ENCODE measurements around the gene CCR6.

Gene CCR6

GRCh38 chr6:167157414-167157813, 34.5 kb downstream of the CCR6 start:
- H2AFZ ChIP-seq (ENCODE audit: low read depth, low read length), result no peak overlapping the region
- H3K4me1 ChIP-seq (ENCODE audit: low read length), result peaks cover 34% of the 10 kb centered on the region
- H3K4me2 ChIP-seq (ENCODE audit: low read length), result peak overlapping the region; percentile 30; the same call in 1 of the 2 replicates

GRCh38 chr6:167157863-167158262, 35.0 kb downstream of the CCR6 start, which contains the start of gene GPR31:
Gene GPR31, minus strand, starts transcription at chr6:167157980. Its CDS starts 149 bp downstream, at chr6:167157831.
- H3K79me2 ChIP-seq (ENCODE audit: low read length), result no peaks in the 10 kb centered on the region
- H2AFZ ChIP-seq (ENCODE audit: low read depth, low read length), result no peak within 1 kb of the TSS
- no peaks in the 10 kb centered on the region for H3K9me3 ChIP-seq (ENCODE audit: insufficient read depth, low read length)
- TF ChIP-seq CTCF (IDR thresholded peaks at IDR 0.05; ENCODE audit: low read depth, low read length) (no peak), EZH2phosphoT487 (IDR thresholded peaks at IDR 0.05; ENCODE audit: low read depth) (no peak)
- peak within 1 kb of the TSS; percentile 30 for H3K4me2 ChIP-seq (ENCODE audit: low read length)
- peaks cover 30% of the 10 kb centered on the region for H3K4me1 ChIP-seq (ENCODE audit: low read length)
- H3K27ac ChIP-seq (ENCODE audit: low read length), result no peak within 1 kb of the TSS
- H4K20me1 ChIP-seq (ENCODE audit: insufficient read depth, low read length), result no peaks in the 10 kb centered on the region
- no peak within 1 kb of the TSS for H3K9ac ChIP-seq (ENCODE audit: low read length)
- H3K27me3 ChIP-seq (ENCODE audit: low read depth, low read length), result peaks cover 41% of the 10 kb centered on the region
- H3K36me3 ChIP-seq (replicated peaks; ENCODE audit: low read depth, low read length), result no peaks in the 10 kb centered on the region
- H3K4me3 ChIP-seq (ENCODE audit: low read length), result no peak within 1 kb of the TSS

More at GRCh38 chr6:167157414-167157813, 34.5 kb downstream of the CCR6 start:
- H4K20me1 ChIP-seq (ENCODE audit: insufficient read depth, low read length), result no peaks in the 10 kb centered on the region
- no peak overlapping the region for H3K9ac ChIP-seq (ENCODE audit: low read length)
- H3K4me3 ChIP-seq (ENCODE audit: low read length), result no peak overlapping the region
- H3K27me3 ChIP-seq (ENCODE audit: low read depth, low read length), result peaks cover 41% of the 10 kb centered on the region
- H3K79me2 ChIP-seq (ENCODE audit: low read length), result no peaks in the 10 kb centered on the region
- H3K27ac ChIP-seq (ENCODE audit: low read length), result no peak overlapping the region
- H3K36me3 ChIP-seq (replicated peaks; ENCODE audit: low read depth, low read length), result no peaks in the 10 kb centered on the region
- no peaks in the 10 kb centered on the region for H3K9me3 ChIP-seq (ENCODE audit: insufficient read depth, low read length)
- TF ChIP-seq EZH2phosphoT487 (IDR thresholded peaks at IDR 0.05; ENCODE audit: low read depth) (no peak), CTCF (IDR thresholded peaks at IDR 0.05; ENCODE audit: low read depth, low read length) (no peak)

- H3K9me3 ChIP-seq (ENCODE audit: insufficient read depth, low read length), result no peaks in the 10 kb centered on the region
- H3K9ac ChIP-seq (ENCODE audit: low read length), result no peak overlapping the region
- no peaks in the 10 kb centered on the region for H3K79me2 ChIP-seq (ENCODE audit: low read length)
- peaks cover 17% of the 10 kb centered on the region for H3K4me1 ChIP-seq (ENCODE audit: low read length)
- peaks cover 17% of the 10 kb centered on the region for H3K27me3 ChIP-seq (ENCODE audit: low read depth, low read length)
- no peaks in the 10 kb centered on the region for H3K36me3 ChIP-seq (replicated peaks; ENCODE audit: low read depth, low read length)
- no peaks in the 10 kb centered on the region for H4K20me1 ChIP-seq (ENCODE audit: insufficient read depth, low read length)
- no peak overlapping the region for H3K27ac ChIP-seq (ENCODE audit: low read length)
- H2AFZ ChIP-seq (ENCODE audit: low read depth, low read length), result no peak overlapping the region
- TF ChIP-seq EZH2phosphoT487 (IDR thresholded peaks at IDR 0.05; ENCODE audit: low read depth) (no peak), CTCF (IDR thresholded peaks at IDR 0.05; ENCODE audit: low read depth, low read length) (no peak)
- H3K4me3 ChIP-seq (ENCODE audit: low read length), result no peak overlapping the region
- H3K4me2 ChIP-seq (ENCODE audit: low read length), result no peak overlapping the region
Measured at GRCh38 chr6:167161851-167162467, 39.1 kb downstream of the CCR6 start.

- no peak overlapping the region for H3K4me2 ChIP-seq (ENCODE audit: low read length)
- H4K20me1 ChIP-seq (ENCODE audit: insufficient read depth, low read length), result no peaks in the 10 kb centered on the region
- H3K27ac ChIP-seq (ENCODE audit: low read length), result no peak overlapping the region
- TF ChIP-seq EZH2phosphoT487 (IDR thresholded peaks at IDR 0.05; ENCODE audit: low read depth) (no peak), CTCF (IDR thresholded peaks at IDR 0.05; ENCODE audit: low read depth, low read length) (no peak)
- no peaks in the 10 kb centered on the region for H3K9me3 ChIP-seq (ENCODE audit: insufficient read depth, low read length)
- H3K9ac ChIP-seq (ENCODE audit: low read length), result no peak overlapping the region
- no peaks in the 10 kb centered on the region for H3K79me2 ChIP-seq (ENCODE audit: low read length)
- no peak overlapping the region for H2AFZ ChIP-seq (ENCODE audit: low read depth, low read length)
- peaks cover 12% of the 10 kb centered on the region for H3K4me1 ChIP-seq (ENCODE audit: low read length)
- no peak overlapping the region for H3K4me3 ChIP-seq (ENCODE audit: low read length)
- H3K36me3 ChIP-seq (replicated peaks; ENCODE audit: low read depth, low read length), result no peaks in the 10 kb centered on the region
- H3K27me3 ChIP-seq (ENCODE audit: low read depth, low read length), result peaks cover 17% of the 10 kb centered on the region
Measured at GRCh38 chr6:167162591-167162990, 39.7 kb downstream of the CCR6 start.
